Measurements from ENCODE around the gene BTBD9.

BTBD9 gene

GRCh38 chr6:38220069-38220723 lies 419.5 kb downstream of the BTBD9 start:
- DNase-seq, result no peak

- no peak for DNase-seq
Observed at GRCh38 chr6:38218235-38218634, 421.5 kb downstream of the BTBD9 start.

- no peak for DNase-seq
Observed at GRCh38 chr6:38216451-38216850, 423.3 kb downstream of the BTBD9 start.

- DNase-seq, result no peak
Observed at GRCh38 chr6:38215651-38216311, 423.9 kb downstream of the BTBD9 start.

GRCh38 chr6:38215225-38215624 lies 424.5 kb downstream of the BTBD9 start:
- DNase-seq, result no peak

- no peak for DNase-seq
Observed at GRCh38 chr6:38214159-38214558, 425.6 kb downstream of the BTBD9 start.

- DNase-seq, result no peak
Observed at GRCh38 chr6:38213251-38213658, 426.5 kb downstream of the BTBD9 start.

GRCh38 chr6:38212579-38212978 lies 427.1 kb downstream of the BTBD9 start:
- DNase-seq, result peak; percentile 24

- no peak for DNase-seq
Observed at GRCh38 chr6:38212116-38212515, 427.6 kb downstream of the BTBD9 start.

GRCh38 chr6:38209371-38210260 lies 430.1 kb downstream of the BTBD9 start:
- DNase-seq, result no peak

GRCh38 chr6:38208028-38208427 lies 431.7 kb downstream of the BTBD9 start:
- no peak for DNase-seq

- no peak for DNase-seq
Observed at GRCh38 chr6:38207375-38207774, 432.4 kb downstream of the BTBD9 start.

- DNase-seq, result no peak
Observed at GRCh38 chr6:38198219-38198618, 441.5 kb downstream of the BTBD9 start.

- DNase-seq, result no peak
Observed at GRCh38 chr6:38195113-38195635, 444.6 kb downstream of the BTBD9 start.

- DNase-seq, result no peak
Observed at GRCh38 chr6:38194589-38194988, 445.1 kb downstream of the BTBD9 start.

GRCh38 chr6:38194282-38194572 lies 445.5 kb downstream of the BTBD9 start:
- DNase-seq, result no peak

- DNase-seq, result no peak
Observed at GRCh38 chr6:38193481-38194281, 446.0 kb downstream of the BTBD9 start.

GRCh38 chr6:38193051-38193450 lies 446.7 kb downstream of the BTBD9 start:
- no peak for DNase-seq

GRCh38 chr6:38192487-38192886 lies 447.2 kb downstream of the BTBD9 start:
- DNase-seq, result no peak

GRCh38 chr6:38192011-38192410 lies 447.7 kb downstream of the BTBD9 start:
- no peak for DNase-seq

- no peak for DNase-seq
Observed at GRCh38 chr6:38191418-38191817, 448.3 kb downstream of the BTBD9 start.

GRCh38 chr6:38188677-38189335 lies 450.9 kb downstream of the BTBD9 start:
- no peak for DNase-seq
